CD14-positive monocyte (primary cell): ENCODE results near the gene PLXNA4. TPM values are rescaled to one million over a fixed set of nuclear protein-coding genes. Genes with fewer than 3 reads are reported as not detected.

Source experiments
- DNase-seq, 3 donors: peaks; one replicate each; pipeline ENCODE4 v3.0.0-alpha.2; 2011 to 2022
- H2AFZ ChIP-seq: 2 replicates; pipeline ENCODE4 v1.6.0; 2012; ENCODE audit warnings: mild to moderate bottlenecking, low read depth, low read length, inconsistent platforms; ENCODE audit not compliant: insufficient read depth, poor library complexity, severe bottlenecking
- H3K27ac ChIP-seq, 2 donors: 1 replicate in 1 of 2; 2 replicates in 1 of 2; pipeline ENCODE4 v1.5.1; 2012 to 2013; ENCODE audit warnings: low read length in 2 of 2, control low read depth in 1 of 2, inconsistent platforms in 1 of 2, low read depth in 1 of 2, mild to moderate bottlenecking in 1 of 2
- H3K27me3 ChIP-seq, 2 donors: one replicate each; pipeline versions ENCODE4 v1.6.0 to v1.6.1; 2011 to 2013; ENCODE audit warnings: low read length in 2 of 2; ENCODE audit not compliant: control insufficient read depth in 2 of 2, insufficient read depth in 2 of 2
- H3K36me3 ChIP-seq, 2 donors: replicated peaks in 1 of 2; 1 replicate in 1 of 2; 2 replicates in 1 of 2; pipeline versions ENCODE4 v1.5.1 to v1.6.1; 2012 to 2013; ENCODE audit warnings: low read length in 2 of 2, control low read depth in 1 of 2, inconsistent platforms in 1 of 2, mild to moderate bottlenecking in 1 of 2; ENCODE audit not compliant: insufficient read depth in 2 of 2, control insufficient read depth in 1 of 2
- H3K4me1 ChIP-seq, 2 donors: 1 replicate in 1 of 2; 2 replicates in 1 of 2; pipeline versions ENCODE4 v1.5.1 to v1.6.1; 2012 to 2013; ENCODE audit warnings: low read length in 2 of 2, control low read depth in 1 of 2, inconsistent platforms in 1 of 2, mild to moderate bottlenecking in 1 of 2, moderate library complexity in 1 of 2; ENCODE audit not compliant: insufficient read depth in 2 of 2, control insufficient read depth in 1 of 2
- H3K4me2 ChIP-seq: replicated peaks from 2 replicates; pipeline ENCODE3; 2012; ENCODE audit warnings: low read length, moderate library complexity, mild to moderate bottlenecking; ENCODE audit not compliant: poor library complexity, severe bottlenecking; ENCODE audit errors: extremely low read depth
- H3K4me3 ChIP-seq, 3 experiments: fragments of 200-600 bp in 1 of 3; sonication (generic) in 1 of 3; replicated peaks in 1 of 3; 1 replicate in 2 of 3; 2 replicates in 1 of 3; pipeline ENCODE4 v1.5.1; 2011 to 2013; ENCODE audit warnings: low read length in 3 of 3, mild to moderate bottlenecking in 3 of 3, control low read depth in 2 of 3, low read depth in 2 of 3, inconsistent platforms in 1 of 3, moderate library complexity in 1 of 3
- H3K79me2 ChIP-seq: 2 replicates; pipeline ENCODE4 v1.6.0; 2012; ENCODE audit warnings: mild to moderate bottlenecking, control low read depth, inconsistent platforms, low read length, moderate library complexity; ENCODE audit not compliant: insufficient read depth
- H3K9ac ChIP-seq: 2 replicates; pipeline ENCODE4 v1.6.0; 2017; ENCODE audit warnings: low read length, mild to moderate bottlenecking; ENCODE audit not compliant: insufficient read depth, poor library complexity, severe bottlenecking
- H3K9me3 ChIP-seq, 2 donors: replicated peaks in 1 of 2; 1 replicate in 1 of 2; 2 replicates in 1 of 2; pipeline versions ENCODE4 v1.5.1 to v1.6.1; 2012 to 2013; ENCODE audit warnings: low read length in 2 of 2, control low read depth in 1 of 2; ENCODE audit not compliant: control insufficient read depth in 1 of 2, insufficient read depth in 1 of 2
- H4K20me1 ChIP-seq: 2 replicates; pipeline ENCODE4 v1.6.0; 2012; ENCODE audit warnings: mild to moderate bottlenecking, low read length, control low read depth, moderate library complexity; ENCODE audit not compliant: insufficient read depth
- H3K27ac Mint-ChIP-seq, 7 donors: one replicate each; pipeline ENCODE4 v1.8.0; 2020; ENCODE audit warnings: mild to moderate bottlenecking in 7 of 7, mixed read lengths in 7 of 7, moderate library complexity in 6 of 7, inconsistent platforms in 2 of 7
- H3K27me3 Mint-ChIP-seq, 3 donors: one replicate each; pipeline ENCODE4 v1.8.0; 2021 to 2022; ENCODE audit warnings: low read depth in 3 of 3, mild to moderate bottlenecking in 3 of 3, mixed read lengths in 3 of 3, moderate library complexity in 3 of 3, inconsistent platforms in 1 of 3
- H3K36me3 Mint-ChIP-seq, 2 donors: one replicate each; pipeline ENCODE4 v1.8.0; 2020; ENCODE audit warnings: mixed read lengths in 2 of 2, inconsistent platforms in 1 of 2, mild to moderate bottlenecking in 1 of 2
- H3K4me1 Mint-ChIP-seq: one replicate; pipeline ENCODE4 v1.8.0; 2020; ENCODE audit warnings: mild to moderate bottlenecking, mixed read lengths
- H3K4me3 Mint-ChIP-seq, 2 donors: one replicate each; pipeline ENCODE4 v1.8.0; 2020; ENCODE audit warnings: mild to moderate bottlenecking in 2 of 2, mixed read lengths in 2 of 2, moderate library complexity in 1 of 2
- H3K9me3 Mint-ChIP-seq, 7 donors: one replicate each; pipeline ENCODE4 v1.8.0; 2020 to 2022; ENCODE audit warnings: mixed read lengths in 7 of 7, mild to moderate bottlenecking in 6 of 7, moderate library complexity in 6 of 7, inconsistent platforms in 2 of 7
- WGBS: methylation state at CpG from one replicate; pipeline ENCODE4 v1.1.5; 2013; ENCODE audit warnings: missing lambda C conversion rate; ENCODE audit not compliant: insufficient coverage; 5-methylcytosine and 5-hydroxymethylcytosine counted together
- intact Hi-C, 2 donors: fragments of 100-400 bp; cut with micrococcal nuclease; formaldehyde crosslinking; loops; one replicate each; pipeline versions ENCODE4 v1.15.0 to v1.15.1; 2023
- polyA plus RNA-seq, 3 donors: library from polyadenylated mRNA; depleted of rRNA in 1 of 3; unstranded in 2 of 3; stranded (reverse) in 1 of 3; fragments of 300-500 nt in 2 of 3; fragments of >200 nt in 1 of 3; fragmentation: Illumina TruSeq in 2 of 3; gene quantifications; 1 replicate in 2 of 3; 2 replicates in 1 of 3; pipeline ENCODE4 v1.2.3, GENCODE V29; 2012 to 2021
- TF ChIP-seq, protein P1 (sequence below): fragments of 200-600 bp; IDR thresholded peaks from one replicate; pipeline ENCODE4 v1.8.0; 2022; ENCODE audit warnings: antibody characterized with exemption, mild to moderate bottlenecking

PLXNA4 gene
- polyA plus RNA-seq, 3 donors: not detected

DNA sequence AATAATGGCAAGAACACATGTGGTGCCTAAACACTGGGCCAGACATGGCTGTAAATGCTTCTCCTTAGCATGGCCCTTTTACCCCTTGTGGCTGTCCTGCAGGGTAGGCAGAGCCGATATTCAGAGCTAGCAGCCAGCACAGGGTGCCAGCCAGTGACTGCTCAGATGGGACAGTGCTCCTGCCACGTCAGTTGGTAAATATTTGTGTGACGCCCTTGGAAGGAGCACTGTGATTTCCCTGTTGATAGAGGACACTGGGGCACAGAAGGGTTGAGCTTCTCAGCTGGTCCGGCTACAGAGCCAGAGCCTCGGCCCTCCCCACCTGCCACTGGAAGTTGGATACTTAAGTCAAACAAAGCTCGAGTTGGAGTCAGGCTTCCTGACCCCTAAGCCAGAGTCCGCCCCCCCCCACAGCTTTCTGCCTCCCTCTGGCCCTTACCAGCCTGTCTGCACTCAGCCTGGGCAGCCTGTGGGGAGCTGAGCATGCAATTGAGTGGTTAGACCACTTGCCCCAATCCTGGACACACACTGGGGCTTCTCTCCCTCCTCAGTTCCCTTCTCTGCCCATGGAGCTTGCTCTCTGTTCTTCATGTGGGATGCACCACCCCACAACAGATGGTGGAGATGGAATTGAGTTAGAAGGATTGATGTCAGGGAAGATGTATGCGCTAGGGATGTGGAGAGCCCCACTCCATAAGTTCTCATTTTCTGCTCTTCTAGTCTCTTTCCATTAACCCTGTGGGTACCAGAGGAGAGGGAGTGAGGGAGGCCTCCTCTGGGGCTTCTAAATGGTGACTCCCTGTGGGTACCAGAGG, 350.8 kb downstream of the PLXNA4 start:
- Histone ChIP-seq H2AFZ (no peak overlapping the region), H3K27me3 (no peaks in the 10 kb centered on the region), H3K9ac (no peak overlapping the region), H3K4me3 (no peak overlapping the region), H4K20me1 (no peaks in the 10 kb centered on the region), H3K9me3 (no peaks in the 10 kb centered on the region), H3K79me2 (no peaks in the 10 kb centered on the region), H3K4me2 (no peak overlapping the region), H3K4me1 (no peaks in the 10 kb centered on the region), H3K27ac (no peak overlapping the region), H3K36me3 (no peaks in the 10 kb centered on the region)
- Mint-ChIP-seq H3K36me3 (no peaks in the 10 kb centered on the region), H3K4me1 (no peaks in the 10 kb centered on the region), H3K9me3 (peaks cover 0 to 16% (median 2%) of the 10 kb centered on the region in 7 donors), H3K27ac (no peak overlapping the region), H3K27me3 (peaks cover 1 to 4% (median 2%) of the 10 kb centered on the region in 3 donors), H3K4me3 (no peak overlapping the region)
- DNase-seq: no peak
- 82% methylated on average over 5 of the region's 8 CpGs for WGBS
- TF ChIP-seq, protein P1, sequence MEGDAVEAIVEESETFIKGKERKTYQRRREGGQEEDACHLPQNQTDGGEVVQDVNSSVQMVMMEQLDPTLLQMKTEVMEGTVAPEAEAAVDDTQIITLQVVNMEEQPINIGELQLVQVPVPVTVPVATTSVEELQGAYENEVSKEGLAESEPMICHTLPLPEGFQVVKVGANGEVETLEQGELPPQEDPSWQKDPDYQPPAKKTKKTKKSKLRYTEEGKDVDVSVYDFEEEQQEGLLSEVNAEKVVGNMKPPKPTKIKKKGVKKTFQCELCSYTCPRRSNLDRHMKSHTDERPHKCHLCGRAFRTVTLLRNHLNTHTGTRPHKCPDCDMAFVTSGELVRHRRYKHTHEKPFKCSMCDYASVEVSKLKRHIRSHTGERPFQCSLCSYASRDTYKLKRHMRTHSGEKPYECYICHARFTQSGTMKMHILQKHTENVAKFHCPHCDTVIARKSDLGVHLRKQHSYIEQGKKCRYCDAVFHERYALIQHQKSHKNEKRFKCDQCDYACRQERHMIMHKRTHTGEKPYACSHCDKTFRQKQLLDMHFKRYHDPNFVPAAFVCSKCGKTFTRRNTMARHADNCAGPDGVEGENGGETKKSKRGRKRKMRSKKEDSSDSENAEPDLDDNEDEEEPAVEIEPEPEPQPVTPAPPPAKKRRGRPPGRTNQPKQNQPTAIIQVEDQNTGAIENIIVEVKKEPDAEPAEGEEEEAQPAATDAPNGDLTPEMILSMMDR: no peak
- intact Hi-C loops: no loop called here

DNA sequence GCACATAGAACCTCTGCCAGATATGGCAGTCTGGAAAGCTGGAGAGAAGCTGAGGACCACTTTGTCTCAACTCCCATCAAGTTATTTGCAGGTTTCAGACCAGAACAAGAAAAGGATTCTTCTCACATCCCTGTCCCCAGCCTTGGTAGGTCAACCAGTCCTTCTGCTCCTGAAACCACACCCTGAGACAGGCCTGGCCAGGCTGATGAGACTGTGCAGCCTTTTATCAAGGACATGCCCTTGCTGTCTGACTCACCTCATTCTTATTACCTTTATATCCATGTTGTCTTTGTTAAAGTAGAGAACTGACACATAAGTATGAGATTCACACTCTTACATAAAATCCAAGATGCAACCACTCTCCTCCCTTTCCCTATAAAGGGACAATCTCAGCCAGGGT, 354.9 kb downstream of the PLXNA4 start:
- Histone ChIP-seq H3K9ac (no peak overlapping the region), H3K36me3 (no peaks in the 10 kb centered on the region), H3K4me1 (no peaks in the 10 kb centered on the region), H3K4me3 (no peak overlapping the region), H3K9me3 (no peaks in the 10 kb centered on the region), H3K4me2 (no peak overlapping the region), H3K79me2 (no peaks in the 10 kb centered on the region), H2AFZ (no peak overlapping the region), H4K20me1 (no peaks in the 10 kb centered on the region), H3K27ac (no peak overlapping the region), H3K27me3 (no peaks in the 10 kb centered on the region)
- intact Hi-C loops: no loop called here
- TF ChIP-seq, protein P1: no peak
- no peaks in the 10 kb centered on the region for H3K36me3 Mint-ChIP-seq
- H3K27me3 Mint-ChIP-seq: peaks cover 0 to 3% (median 2%) of the 10 kb centered on the region in 3 donors
- no peak overlapping the region for H3K4me3 Mint-ChIP-seq
- no peak for DNase-seq
- H3K27ac Mint-ChIP-seq: no peak overlapping the region
- H3K4me1 Mint-ChIP-seq: no peaks in the 10 kb centered on the region
- peaks cover 0 to 13% (median 2%) of the 10 kb centered on the region in 7 donors for H3K9me3 Mint-ChIP-seq
